Kidney (tissue), 14 donors: Measurements from ENCODE around the gene HEMK1. TPM values are rescaled to one million over a fixed set of nuclear protein-coding genes. Genes with fewer than 3 reads are reported as not detected.
A peak's percentile ranks its signal among the peaks of the same experiment; 100 is the strongest.

Source experiments
- DNase-seq, 5 donors: peaks; one replicate each; pipeline ENCODE4 v3.0.0-alpha.2; 2013 to 2020
- FAIRE-seq: peaks from 2 replicates; lab custom pipeline; 2012; peaks lifted over from hg19 to GRCh38; lab: Jason Lieb, UNC
- H3K27ac ChIP-seq, 2 donors: one replicate each; pipeline ENCODE4 v1.7.0; 2013; ENCODE audit warnings: low read depth in 2 of 2, low read length in 2 of 2, inconsistent platforms in 1 of 2
- H3K27me3 ChIP-seq: one replicate; pipeline ENCODE4 v1.7.1; 2013; ENCODE audit warnings: low read length, inconsistent platforms; ENCODE audit not compliant: control insufficient read depth, insufficient read depth
- H3K36me3 ChIP-seq, 3 donors: one replicate each; pipeline versions ENCODE4 v1.7.0 to v1.7.1; 2013; ENCODE audit warnings: low read length in 3 of 3, control low read depth in 1 of 3, inconsistent platforms in 1 of 3; ENCODE audit not compliant: insufficient read depth in 3 of 3, control insufficient read depth in 2 of 3
- H3K4me1 ChIP-seq, 3 donors: one replicate each; pipeline versions ENCODE4 v1.7.0 to v1.7.1; 2013; ENCODE audit warnings: low read length in 3 of 3, inconsistent platforms in 1 of 3, low read depth in 1 of 3; ENCODE audit not compliant: control insufficient read depth in 2 of 3, insufficient read depth in 2 of 3
- H3K4me3 ChIP-seq, 3 donors: one replicate each; pipeline versions ENCODE4 v1.7.0 to v1.8.1; 2013; ENCODE audit warnings: low read length in 3 of 3, control low read depth in 1 of 3, inconsistent platforms in 1 of 3
- H3K9ac ChIP-seq, 3 donors: one replicate each; pipeline versions ENCODE4 v1.7.0 to v1.7.1; 2013; ENCODE audit warnings: low read length in 3 of 3, control low read depth in 1 of 3, inconsistent platforms in 1 of 3
- H3K9me3 ChIP-seq, 3 donors: one replicate each; pipeline versions ENCODE4 v1.7.0 to v1.7.1; 2013; ENCODE audit warnings: low read length in 3 of 3, control low read depth in 1 of 3, inconsistent platforms in 1 of 3; ENCODE audit not compliant: control insufficient read depth in 2 of 3, insufficient read depth in 1 of 3
- CTCF ChIP-seq: IDR thresholded peaks from 3 replicates; pipeline ENCODE4 v1.5.1; 2012; ENCODE audit warnings: mild to moderate bottlenecking, moderate library complexity, borderline replicate concordance; ENCODE audit not compliant: insufficient read depth; ENCODE audit errors: extremely low read depth
- intact Hi-C: fragments of 100-400 bp; cut with DNase I; formaldehyde crosslinking; loops from one replicate; pipeline ENCODE4 v1.11.1; 2022
- polyA plus RNA-seq: library from polyadenylated mRNA; stranded (reverse); fragments of 350-450 nt; fragmentation: Illumina TruSeq; extraction: RNeasy Lipid Tissue Mini Kit (QIAGEN cat#74804); gene quantifications from one replicate; pipeline ENCODE4 v1.2.3, GENCODE V29; 2014; ENCODE audit warnings: low read depth, low replicate concordance; ENCODE audit not compliant: insufficient read depth
- total RNA-seq: library from RNA; stranded (reverse); fragmentation: NEBNext Ultra II Directional; extraction: Animal tissue kit (Norgen Biotek cat#: 25700); gene quantifications from one replicate; pipeline ENCODE4 v1.2.1, GENCODE V29; 2021
- donor health status: control.
- donor health status: control.
- donor health status: control.
- donor health status: control.
- donor health status: control.
- donor health status: DM: yes; HTN: yes; CAD: no.
- donor health status: Normal renal cell carcinoma (clear cell type).

Gene HEMK1
- total and polyA plus RNA-seq, 2 donors from 2014 or later, result 25.1 to 30.3 TPM

- H3K9ac ChIP-seq, result no peak overlapping the region
- H3K27ac ChIP-seq, result no peak overlapping the region
- intact Hi-C loops, result loop anchor here (10.0 kb wide), 1 partner anchor 751 kb away; no protein-coding TSS in a partner anchor
- no peaks in the 10 kb centered on the region for H3K27me3 ChIP-seq
- H3K9me3 ChIP-seq, result no peaks in the 10 kb centered on the region
- no peak for DNase-seq
- TF ChIP-seq CTCF, result no peak
- H3K4me3 ChIP-seq, result no peak overlapping the region
- peaks cover 0 to 26% (median 24%) of the 10 kb centered on the region in 3 donors for H3K4me1 ChIP-seq
- H3K36me3 ChIP-seq, result no peaks in the 10 kb centered on the region
- FAIRE-seq, result no peak
These were observed 54.6 kb downstream of the HEMK1 start for GRCh38 chr3:50623840-50624474.

DNA sequence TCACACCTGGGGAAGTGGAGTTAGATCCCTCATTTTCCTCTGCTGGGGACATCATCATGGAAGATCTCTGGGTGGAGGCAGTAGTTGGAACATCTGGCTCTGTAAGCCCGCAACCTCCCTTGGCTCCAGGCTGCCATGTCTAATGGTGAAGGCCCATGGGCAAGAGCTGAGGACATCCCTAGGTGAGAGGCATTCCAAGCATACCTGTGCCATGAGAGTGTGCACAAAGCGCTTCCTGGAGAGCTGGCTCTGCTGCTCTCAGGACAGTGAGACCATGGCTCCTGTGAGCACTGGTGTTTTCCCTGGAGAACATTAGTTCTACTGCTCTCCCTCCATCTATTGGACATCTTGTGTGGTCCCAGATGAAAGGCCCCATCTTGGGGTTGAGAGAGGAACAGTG lies 55.3 kb downstream of the HEMK1 start:
- FAIRE-seq, result no peak

GRCh38 chr3:50625231-50626182 lies 56.2 kb downstream of the HEMK1 start:
- Histone ChIP-seq H3K4me1 (peaks cover 0 to 15% (median 14%) of the 10 kb centered on the region in 3 donors), H3K27me3 (no peaks in the 10 kb centered on the region), H3K9ac (no peak overlapping the region), H3K4me3 (no peak overlapping the region), H3K9me3 (no peaks in the 10 kb centered on the region), H3K36me3 (no peaks in the 10 kb centered on the region), H3K27ac (no peak overlapping the region)
- no peak for FAIRE-seq
- peak in 2 of 5 donors; percentile 43 to 48 for DNase-seq
- intact Hi-C loops, result loop anchor here (10.0 kb wide), 1 partner anchor 749 kb away; no protein-coding TSS in a partner anchor
- TF ChIP-seq CTCF, result no peak

More for the DNA sequence above, 55.3 kb downstream of the HEMK1 start:
- peak in 1 of 5 donors; percentile 24 for DNase-seq
- H3K4me1 ChIP-seq, result peaks cover 0 to 21% (median 20%) of the 10 kb centered on the region in 3 donors
- no peak overlapping the region for H3K27ac ChIP-seq
- no peak for TF ChIP-seq CTCF
- no peaks in the 10 kb centered on the region for H3K9me3 ChIP-seq
- intact Hi-C loops, result loop anchor here (10.0 kb wide), 1 partner anchor 750 kb away; no protein-coding TSS in a partner anchor
- no peaks in the 10 kb centered on the region for H3K36me3 ChIP-seq
- H3K9ac ChIP-seq, result no peak overlapping the region
- H3K27me3 ChIP-seq, result no peaks in the 10 kb centered on the region
- H3K4me3 ChIP-seq, result no peak overlapping the region
